VCaP (cell line): ENCODE measurements around the gene WWOX.

Source experiments
- H3K27ac ChIP-seq: fragments of 450-650 bp; 2 replicates; pipeline ENCODE4 v1.5.1; 2017
- TF ChIP-seq, protein P1 (sequence below): fragments of 450-650 bp; conservative IDR thresholded peaks from 2 replicates; pipeline ENCODE4 v1.5.1; 2017; ENCODE audit warnings: mild to moderate bottlenecking, moderate library complexity

The WWOX gene

DNA sequence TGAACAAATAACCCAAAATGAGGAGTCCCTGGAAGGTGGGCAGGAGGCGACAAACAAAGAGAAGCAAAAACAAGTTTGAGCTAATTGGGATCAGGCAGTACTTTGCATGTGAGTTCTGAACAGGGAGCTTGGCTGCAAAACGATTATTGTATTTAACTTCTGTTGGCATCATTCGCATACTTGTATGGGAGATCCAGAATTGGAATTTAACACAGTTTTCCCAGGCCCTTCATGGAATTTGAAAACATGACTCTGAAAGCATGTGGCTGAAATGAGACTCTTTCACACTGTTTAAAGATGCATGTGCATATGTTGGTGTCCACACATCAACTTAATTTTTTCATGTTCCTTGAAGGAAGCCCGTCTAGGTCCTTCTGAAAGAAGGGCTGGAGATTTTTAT is 674.3 kb downstream of the WWOX start:
- TF ChIP-seq, protein P1, sequence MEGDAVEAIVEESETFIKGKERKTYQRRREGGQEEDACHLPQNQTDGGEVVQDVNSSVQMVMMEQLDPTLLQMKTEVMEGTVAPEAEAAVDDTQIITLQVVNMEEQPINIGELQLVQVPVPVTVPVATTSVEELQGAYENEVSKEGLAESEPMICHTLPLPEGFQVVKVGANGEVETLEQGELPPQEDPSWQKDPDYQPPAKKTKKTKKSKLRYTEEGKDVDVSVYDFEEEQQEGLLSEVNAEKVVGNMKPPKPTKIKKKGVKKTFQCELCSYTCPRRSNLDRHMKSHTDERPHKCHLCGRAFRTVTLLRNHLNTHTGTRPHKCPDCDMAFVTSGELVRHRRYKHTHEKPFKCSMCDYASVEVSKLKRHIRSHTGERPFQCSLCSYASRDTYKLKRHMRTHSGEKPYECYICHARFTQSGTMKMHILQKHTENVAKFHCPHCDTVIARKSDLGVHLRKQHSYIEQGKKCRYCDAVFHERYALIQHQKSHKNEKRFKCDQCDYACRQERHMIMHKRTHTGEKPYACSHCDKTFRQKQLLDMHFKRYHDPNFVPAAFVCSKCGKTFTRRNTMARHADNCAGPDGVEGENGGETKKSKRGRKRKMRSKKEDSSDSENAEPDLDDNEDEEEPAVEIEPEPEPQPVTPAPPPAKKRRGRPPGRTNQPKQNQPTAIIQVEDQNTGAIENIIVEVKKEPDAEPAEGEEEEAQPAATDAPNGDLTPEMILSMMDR: no peak
- H3K27ac ChIP-seq: no peak overlapping the region

DNA sequence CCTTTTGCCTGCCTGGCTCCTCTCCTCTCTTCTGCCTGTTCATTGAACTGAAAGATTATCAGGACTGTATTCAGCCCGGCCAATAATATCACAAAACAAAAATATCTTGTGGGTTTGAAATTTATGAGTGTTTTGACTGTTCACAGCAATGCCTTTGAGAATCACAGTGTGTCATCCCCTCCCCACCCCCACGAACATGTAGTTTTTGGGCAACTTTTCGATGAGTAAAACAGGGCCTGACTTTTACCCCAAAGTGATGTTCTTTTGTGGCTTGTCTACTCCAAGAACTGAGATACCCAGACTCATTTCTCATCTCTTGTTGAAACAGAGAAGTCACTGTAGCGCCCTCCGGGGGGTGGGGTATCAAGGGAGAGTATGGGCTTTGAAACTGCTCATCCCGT is 675.7 kb downstream of the WWOX start:
- H3K27ac ChIP-seq: no peak overlapping the region
- TF ChIP-seq, protein P1: no peak

DNA sequence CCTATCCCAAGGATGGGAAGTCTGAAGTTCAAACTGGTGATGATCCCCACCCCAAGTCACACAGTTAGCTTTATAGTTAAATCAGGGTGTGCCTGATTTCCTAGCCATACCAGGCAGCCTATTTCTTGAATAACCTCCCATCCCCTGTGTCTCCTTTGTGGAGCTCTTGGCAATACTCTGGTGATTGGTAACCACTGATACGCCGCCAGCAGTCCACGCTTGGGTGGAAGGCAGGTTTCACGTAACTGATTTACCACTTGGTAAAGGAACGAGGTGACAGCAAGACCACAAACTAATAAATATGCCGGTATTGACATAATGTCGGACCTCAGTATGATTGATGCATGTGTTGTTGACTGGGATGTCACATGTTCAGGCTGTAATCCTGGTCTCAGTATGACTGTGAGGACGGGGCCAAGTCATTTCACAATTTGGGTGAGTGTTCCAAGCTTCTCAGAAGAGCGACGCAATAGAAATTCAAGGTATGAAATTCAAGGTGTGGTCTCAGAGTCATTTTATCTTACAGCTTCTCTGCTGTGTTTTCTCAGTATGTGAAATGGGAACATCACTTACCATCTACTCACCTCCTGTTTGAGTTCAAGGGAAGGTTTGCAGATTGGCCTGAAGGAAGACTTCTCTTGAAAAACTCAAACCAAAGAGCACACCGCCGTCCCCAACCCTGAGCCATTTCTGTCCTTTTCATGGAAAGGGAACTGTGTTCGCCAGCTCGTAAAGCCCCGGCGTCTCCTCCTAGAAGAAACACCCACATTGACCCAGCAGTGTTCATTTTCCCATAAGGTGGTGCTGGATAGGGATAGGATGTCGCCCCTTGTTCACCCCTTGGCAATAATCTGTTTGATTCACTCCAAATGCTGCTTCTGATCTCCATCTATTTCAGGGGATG is 678.9 kb downstream of the WWOX start:
- no peak overlapping the region for H3K27ac ChIP-seq
- TF ChIP-seq, protein P1: no peak

DNA sequence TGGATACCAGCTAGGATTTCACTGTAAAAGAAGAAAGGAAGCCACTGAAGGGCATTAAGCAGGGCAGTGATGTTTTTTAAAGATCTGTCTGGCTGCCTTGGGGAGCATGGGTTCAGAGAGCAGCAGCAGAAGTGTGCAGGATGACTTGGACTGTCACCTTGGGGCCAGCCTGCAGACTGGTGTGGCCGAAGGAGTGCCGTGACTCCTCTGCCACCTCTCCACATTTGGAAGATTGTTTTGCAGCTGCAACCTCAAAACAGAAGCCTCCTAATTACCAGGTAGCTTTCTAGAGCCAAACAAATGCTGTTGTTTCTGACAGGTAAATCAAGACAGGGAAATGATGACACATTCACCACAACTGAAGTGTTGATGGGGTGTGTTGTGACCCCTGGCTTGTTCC is 681.4 kb downstream of the WWOX start:
- H3K27ac ChIP-seq: no peak overlapping the region
- TF ChIP-seq, protein P1: no peak

DNA sequence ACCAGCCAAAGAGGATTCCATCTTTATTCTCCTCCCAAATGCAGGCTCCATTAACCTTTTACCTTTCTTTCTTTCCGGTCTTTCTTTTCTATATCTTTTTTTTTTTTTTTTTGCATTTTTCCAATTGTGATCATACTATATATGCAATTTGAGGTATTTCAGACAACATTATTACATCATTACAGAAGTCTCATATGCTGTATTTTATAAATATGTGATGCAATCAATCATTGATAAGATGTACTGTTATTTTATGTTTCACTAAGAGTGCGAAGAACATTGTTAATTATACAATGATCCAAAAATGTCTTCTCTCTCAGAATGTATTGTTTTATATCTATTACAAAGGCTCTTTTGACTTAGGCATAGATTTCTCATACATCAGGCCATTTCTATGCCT is 683.1 kb downstream of the WWOX start:
- H3K27ac ChIP-seq: no peak overlapping the region
- TF ChIP-seq, protein P1: no peak

DNA sequence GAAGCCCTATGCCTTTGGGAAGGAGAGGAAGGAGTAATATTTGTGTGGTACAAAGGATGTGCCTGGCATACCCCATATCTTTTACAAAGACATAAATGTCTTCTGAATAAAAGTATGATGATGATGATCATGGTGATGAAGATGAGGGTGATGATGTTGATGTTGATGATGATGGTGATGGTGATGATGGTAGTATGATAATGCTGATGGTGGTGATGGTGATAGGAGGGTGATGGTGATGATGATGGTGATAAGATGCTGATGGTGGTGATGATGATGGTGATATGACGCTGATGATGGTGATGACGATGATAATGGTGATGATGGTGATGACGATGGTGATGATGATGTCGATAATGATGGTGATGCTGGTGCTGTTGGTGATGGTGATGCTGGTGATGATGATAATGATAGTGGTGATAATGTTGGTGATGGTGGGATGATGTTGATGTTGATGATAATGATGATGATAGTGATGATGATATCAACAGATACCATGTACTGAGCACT is 684.2 kb downstream of the WWOX start:
- H3K27ac ChIP-seq: no peak overlapping the region
- TF ChIP-seq, protein P1: no peak

DNA sequence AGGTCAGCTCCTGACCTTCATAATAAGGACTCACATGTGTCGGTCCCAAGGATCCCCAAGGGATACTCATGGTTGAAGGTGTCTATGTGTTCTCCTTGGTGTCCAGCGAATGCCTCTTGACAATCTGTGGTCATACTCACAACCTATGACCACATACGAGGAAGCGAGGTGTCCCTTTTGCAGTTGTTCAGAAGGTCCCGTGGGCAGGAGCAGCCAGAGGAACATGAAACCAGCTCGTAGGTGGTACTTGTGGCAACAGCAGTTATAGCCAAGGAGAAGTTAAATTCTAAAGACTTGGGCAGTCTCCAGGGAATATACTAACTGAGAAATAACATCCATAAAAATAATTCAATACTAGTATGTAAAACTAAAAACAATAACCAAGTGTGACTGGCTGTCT is 685.3 kb downstream of the WWOX start:
- TF ChIP-seq, protein P1: no peak
- H3K27ac ChIP-seq: no peak overlapping the region
